Bronchial epithelial cell (primary cell): ENCODE data around the gene LRMDA. TPM values are rescaled to one million over a fixed set of nuclear protein-coding genes. Genes with fewer than 3 reads are reported as not detected.

Source experiments
- DNase-seq: peaks from one replicate; pipeline ENCODE4 v3.0.0-alpha.2; 2010; ENCODE audit warnings: low read depth
- FAIRE-seq: peaks from 2 replicates; lab custom pipeline; 2011; peaks lifted over from hg19 to GRCh38; lab: Jason Lieb, UNC
- H3K27me3 ChIP-seq: 2 replicates; pipeline ENCODE4 v1.5.1; 2011; ENCODE audit warnings: low read length; ENCODE audit not compliant: control insufficient read depth, insufficient read depth
- H3K36me3 ChIP-seq: 2 replicates; pipeline ENCODE4 v1.5.1; 2011; ENCODE audit warnings: low read length; ENCODE audit not compliant: control insufficient read depth, insufficient read depth
- H3K4me3 ChIP-seq: 2 replicates; pipeline ENCODE4 v1.5.1; 2011; ENCODE audit warnings: mild to moderate bottlenecking, low read depth, low read length, control low read depth
- total RNA-seq: library from RNA; depleted of rRNA; stranded (reverse); fragments of >200 nt; gene quantifications from 2 replicates; pipeline ENCODE4 v1.2.1, GENCODE V29; 2014
- TF ChIP-seq, protein P1 (sequence below): IDR thresholded peaks from 2 replicates; pipeline ENCODE4 v1.5.1; 2011; ENCODE audit warnings: mild to moderate bottlenecking, moderate library complexity, low read length, control low read depth, inconsistent platforms; ENCODE audit not compliant: insufficient read depth, severe bottlenecking

LRMDA gene
- total RNA-seq, 1 donor from 2014 or later = 1.6 TPM

DNA sequence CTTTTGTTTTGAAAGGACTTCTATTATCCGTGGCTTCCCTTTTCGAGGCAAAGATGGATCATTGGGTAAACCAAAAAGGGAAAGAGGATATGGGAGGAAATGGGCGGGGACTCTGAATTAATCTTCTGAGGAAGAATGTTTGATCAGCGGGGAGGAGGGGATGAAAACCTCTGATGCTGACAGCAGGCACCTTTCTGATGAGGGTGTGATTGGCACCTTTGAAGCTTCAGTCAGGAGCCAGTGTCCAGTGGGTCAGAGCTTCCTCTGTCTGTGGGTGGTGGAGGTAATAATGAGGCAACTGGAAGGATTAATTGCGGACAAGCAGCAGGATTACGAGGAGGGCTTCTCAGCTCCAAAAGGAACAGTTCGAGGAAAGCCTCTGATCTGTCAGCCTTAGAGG is 877.6 kb downstream of the LRMDA start:
- Histone ChIP-seq H3K27me3 (no peaks in the 10 kb centered on the region), H3K4me3 (no peak overlapping the region), H3K36me3 (no peaks in the 10 kb centered on the region)
- no peak for DNase-seq
- TF ChIP-seq, protein P1, sequence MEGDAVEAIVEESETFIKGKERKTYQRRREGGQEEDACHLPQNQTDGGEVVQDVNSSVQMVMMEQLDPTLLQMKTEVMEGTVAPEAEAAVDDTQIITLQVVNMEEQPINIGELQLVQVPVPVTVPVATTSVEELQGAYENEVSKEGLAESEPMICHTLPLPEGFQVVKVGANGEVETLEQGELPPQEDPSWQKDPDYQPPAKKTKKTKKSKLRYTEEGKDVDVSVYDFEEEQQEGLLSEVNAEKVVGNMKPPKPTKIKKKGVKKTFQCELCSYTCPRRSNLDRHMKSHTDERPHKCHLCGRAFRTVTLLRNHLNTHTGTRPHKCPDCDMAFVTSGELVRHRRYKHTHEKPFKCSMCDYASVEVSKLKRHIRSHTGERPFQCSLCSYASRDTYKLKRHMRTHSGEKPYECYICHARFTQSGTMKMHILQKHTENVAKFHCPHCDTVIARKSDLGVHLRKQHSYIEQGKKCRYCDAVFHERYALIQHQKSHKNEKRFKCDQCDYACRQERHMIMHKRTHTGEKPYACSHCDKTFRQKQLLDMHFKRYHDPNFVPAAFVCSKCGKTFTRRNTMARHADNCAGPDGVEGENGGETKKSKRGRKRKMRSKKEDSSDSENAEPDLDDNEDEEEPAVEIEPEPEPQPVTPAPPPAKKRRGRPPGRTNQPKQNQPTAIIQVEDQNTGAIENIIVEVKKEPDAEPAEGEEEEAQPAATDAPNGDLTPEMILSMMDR = no peak
- no peak for FAIRE-seq

DNA sequence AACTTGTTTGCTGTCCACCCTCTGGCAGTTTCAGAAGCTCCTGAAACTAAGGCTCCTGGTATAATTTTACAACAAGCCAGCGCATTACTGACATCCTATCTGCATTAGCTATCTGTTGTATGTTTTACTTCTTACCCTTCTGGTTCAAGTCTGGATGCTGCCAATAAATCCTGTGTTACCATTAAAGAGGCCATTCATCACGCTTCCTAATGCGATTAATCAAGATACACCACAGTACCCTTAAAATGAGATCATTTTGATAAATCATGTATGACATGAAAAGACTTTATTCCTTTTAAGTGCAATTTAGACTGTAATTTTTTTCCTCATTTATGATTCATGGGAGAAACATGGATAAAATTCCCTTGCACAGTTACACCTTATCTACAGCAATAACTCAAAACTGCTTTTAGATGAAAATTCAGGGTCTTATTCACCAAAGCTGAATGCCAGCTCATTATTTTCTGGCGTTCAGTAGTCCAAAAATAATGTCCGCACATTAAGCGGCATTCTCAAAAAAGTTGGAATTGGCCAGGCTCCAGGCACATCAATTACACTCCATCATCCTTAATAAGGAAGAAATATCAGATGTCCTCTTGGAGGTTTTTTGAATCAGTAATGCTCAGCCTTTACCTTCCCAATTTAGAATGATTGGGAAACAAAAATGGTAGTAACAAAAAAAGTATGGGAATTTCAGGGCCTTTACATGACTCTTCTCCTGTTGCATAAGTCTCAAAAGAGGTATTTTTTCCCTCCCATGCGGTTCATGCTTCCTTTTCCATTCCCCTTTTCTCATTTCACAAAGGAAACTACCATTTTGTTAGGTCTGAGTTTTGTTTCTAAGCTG is 878.5 kb downstream of the LRMDA start:
- no peaks in the 10 kb centered on the region for H3K36me3 ChIP-seq
- no peak for FAIRE-seq
- no peaks in the 10 kb centered on the region for H3K27me3 ChIP-seq
- TF ChIP-seq, protein P1 = no peak
- no peak overlapping the region for H3K4me3 ChIP-seq
- no peak for DNase-seq

DNA sequence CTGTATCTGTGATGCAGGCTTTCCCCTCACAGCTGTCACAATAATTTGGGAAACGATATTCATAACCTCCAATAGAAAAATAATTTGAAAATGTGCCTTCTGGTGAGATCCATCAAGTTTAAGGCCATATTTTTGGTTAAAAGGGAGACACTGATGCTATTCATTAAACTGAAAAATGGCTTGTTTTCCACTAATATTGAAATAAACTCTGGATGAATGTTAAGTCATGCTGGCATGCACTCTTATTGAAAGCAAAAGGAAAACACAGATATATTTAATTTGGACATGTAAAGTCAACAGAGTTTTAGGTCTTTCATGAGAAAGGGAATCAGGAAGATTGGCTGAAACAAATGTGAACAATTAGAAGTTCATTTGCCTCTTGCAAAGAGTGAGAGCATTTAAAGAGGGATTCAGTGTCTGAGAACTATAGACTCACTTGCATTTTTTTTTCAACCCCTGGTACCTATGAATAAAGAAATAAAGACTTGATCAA is 879.2 kb downstream of the LRMDA start:
- Histone ChIP-seq H3K27me3 (no peaks in the 10 kb centered on the region), H3K4me3 (no peak overlapping the region), H3K36me3 (no peaks in the 10 kb centered on the region)
- FAIRE-seq = no peak
- no peak for DNase-seq
- TF ChIP-seq, protein P1 = no peak

DNA sequence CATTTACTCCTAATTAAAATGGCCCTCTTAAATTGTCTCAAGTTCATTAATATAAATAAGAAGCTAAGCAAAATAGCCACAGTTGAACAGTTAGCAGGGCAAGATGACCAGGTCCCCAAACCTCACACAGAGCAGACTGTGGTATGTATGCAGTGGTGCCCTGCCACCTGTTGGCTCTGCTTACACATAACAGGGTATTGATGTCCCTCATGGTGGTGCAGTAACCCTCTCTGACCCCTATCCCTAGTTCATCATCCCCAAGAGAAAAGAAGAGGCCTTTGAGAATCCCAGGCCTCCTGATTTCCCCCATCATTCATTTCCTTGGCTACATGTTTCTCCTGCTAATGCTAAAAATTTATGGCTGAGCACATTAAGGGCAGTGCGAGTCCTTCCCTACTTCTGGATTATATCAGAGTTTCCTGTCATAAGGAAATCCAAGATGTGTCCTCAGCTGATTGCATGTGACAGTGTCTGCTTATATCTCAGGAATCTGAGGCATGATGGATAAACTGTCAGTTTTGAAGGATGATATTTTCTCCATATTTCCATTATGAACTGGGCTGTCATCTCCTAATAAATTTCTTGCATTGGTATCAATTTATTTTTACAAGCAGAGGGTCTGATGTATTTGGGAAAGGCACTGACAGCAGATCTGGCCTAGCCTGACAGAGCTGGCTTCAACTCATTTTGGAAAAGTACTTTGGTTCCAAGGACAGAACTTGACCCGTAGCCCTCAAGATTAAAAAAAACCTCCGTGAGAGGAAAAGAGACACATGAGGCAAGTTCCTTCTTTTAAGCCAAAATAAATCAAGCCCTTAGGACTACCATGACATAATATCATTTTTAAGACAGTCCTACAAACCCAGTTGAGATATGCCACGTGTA is 880.6 kb downstream of the LRMDA start:
- peak; percentile 33 for DNase-seq
- TF ChIP-seq, protein P1 = peak; percentile 73
- no peak for FAIRE-seq
- no peaks in the 10 kb centered on the region for H3K36me3 ChIP-seq
- H3K4me3 ChIP-seq = no peak overlapping the region
- no peaks in the 10 kb centered on the region for H3K27me3 ChIP-seq

DNA sequence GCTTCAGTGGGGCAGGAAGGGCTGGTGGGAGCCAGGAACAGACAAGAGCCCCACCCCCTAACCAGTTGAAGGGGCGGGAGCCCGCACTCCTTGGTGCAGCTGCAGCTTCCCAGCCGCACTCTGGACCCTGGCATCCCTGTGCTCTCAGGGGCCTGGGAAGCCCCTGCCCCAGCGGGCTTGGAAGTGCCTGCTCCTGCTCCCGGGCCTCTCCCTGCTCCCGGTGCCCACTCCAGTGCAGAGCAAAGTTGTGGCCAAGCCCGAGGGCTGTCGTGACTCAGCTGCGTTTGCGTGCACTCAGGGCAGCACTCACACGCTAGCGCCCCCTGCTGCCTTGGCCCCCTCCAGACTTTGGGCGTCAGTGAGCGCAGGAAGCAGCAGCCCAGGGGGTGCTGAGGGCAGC is 883.8 kb downstream of the LRMDA start:
- Histone ChIP-seq H3K27me3 (no peaks in the 10 kb centered on the region), H3K36me3 (no peaks in the 10 kb centered on the region), H3K4me3 (no peak overlapping the region)
- no peak for DNase-seq
- FAIRE-seq = no peak
- TF ChIP-seq, protein P1 = no peak
